ENCODE data around the gene LAMB3. TPM values are rescaled to one million over a fixed set of nuclear protein-coding genes. Genes with fewer than 3 reads are reported as not detected.
A peak's percentile ranks its signal among the peaks of the same experiment; 100 is the strongest.

The LAMB3 gene
- total and polyA plus RNA-seq, 2 donors (not counting 1 experiment from before 2014, with no cell fraction given), result 0.33 to 0.37 TPM

DNA sequence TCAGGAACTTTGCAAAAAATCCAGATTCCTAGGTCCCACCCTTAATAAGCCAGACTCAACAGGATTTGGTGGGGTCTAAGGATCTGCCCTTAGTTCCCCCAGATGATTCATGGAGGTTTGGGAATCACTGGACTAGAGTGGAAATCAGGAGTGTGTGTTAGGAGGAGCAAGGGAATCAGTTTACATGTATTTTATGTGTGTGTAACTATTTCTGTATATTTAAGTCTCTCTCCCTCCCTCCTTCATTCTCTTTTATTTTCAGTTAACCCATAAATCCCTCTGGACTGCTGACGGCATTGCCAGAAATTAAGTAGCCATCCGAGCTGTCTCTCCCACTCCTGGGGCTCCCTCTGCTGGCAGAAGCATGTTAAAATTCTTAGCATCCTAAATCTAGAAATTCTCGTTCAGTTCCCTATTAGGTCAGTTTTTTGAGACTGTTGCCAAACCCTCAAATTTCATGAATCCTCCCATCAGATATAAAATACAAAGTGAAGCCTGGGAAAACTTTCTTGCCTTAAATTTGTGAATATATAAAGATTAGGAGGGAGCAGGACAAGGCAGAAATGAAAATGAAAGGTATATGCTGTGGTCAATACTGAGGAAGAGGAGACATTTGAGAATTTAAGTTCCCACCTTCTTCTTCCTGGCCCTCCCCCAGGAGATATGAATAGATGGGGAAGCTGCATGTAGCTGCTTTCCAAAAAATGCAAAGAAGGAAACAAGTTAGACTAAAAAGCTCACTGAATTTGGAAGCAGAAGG is 40.7 kb upstream of the LAMB3 start:
- no peaks in the 10 kb centered on the region for H3K36me3 ChIP-seq (replicated peaks in 1 of 2; ENCODE audit: control extremely low read depth in 1 of 2, control insufficient read depth in 1 of 2, extremely low read depth in 1 of 2, insufficient read depth in 2 of 2, low read length in 1 of 2)
- no peak for TF ChIP-seq EZH2 (IDR thresholded peaks at IDR 0.05; ENCODE audit: borderline replicate concordance, insufficient read depth, low read depth, low read length, poor library complexity, severe bottlenecking)
- TF ChIP-seq, protein P1, sequence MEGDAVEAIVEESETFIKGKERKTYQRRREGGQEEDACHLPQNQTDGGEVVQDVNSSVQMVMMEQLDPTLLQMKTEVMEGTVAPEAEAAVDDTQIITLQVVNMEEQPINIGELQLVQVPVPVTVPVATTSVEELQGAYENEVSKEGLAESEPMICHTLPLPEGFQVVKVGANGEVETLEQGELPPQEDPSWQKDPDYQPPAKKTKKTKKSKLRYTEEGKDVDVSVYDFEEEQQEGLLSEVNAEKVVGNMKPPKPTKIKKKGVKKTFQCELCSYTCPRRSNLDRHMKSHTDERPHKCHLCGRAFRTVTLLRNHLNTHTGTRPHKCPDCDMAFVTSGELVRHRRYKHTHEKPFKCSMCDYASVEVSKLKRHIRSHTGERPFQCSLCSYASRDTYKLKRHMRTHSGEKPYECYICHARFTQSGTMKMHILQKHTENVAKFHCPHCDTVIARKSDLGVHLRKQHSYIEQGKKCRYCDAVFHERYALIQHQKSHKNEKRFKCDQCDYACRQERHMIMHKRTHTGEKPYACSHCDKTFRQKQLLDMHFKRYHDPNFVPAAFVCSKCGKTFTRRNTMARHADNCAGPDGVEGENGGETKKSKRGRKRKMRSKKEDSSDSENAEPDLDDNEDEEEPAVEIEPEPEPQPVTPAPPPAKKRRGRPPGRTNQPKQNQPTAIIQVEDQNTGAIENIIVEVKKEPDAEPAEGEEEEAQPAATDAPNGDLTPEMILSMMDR (IDR thresholded peaks at IDR 0.05), result peak; percentile 90
- no peak overlapping the region for H3K4me3 ChIP-seq (ENCODE audit: control extremely low read depth in 1 of 5, extremely low read depth in 1 of 5, insufficient read depth in 1 of 5, low read depth in 2 of 5, low read length in 4 of 5)
- ChIA-PET CTCF (interaction anchor here (0.5 to 5.5 kb wide), 20 partner anchors 9 to 486 kb away, joined by 3 to 59 read pairs (median 4); no protein-coding TSS in a partner anchor), POLR2A (no interaction called here)
- Mint-ChIP-seq H3K9me3 (ENCODE audit: insufficient read depth) (no peaks in the 10 kb centered on the region), H3K27ac (no peak overlapping the region), H3K4me1 (peaks cover 3% of the 10 kb centered on the region), H3K4me3 (no peak overlapping the region), H3K27me3 (peaks cover 19% of the 10 kb centered on the region)
- H3K79me2 ChIP-seq (ENCODE audit: control insufficient read depth, insufficient read depth, low read length), result no peaks in the 10 kb centered on the region
- H3K9me3 ChIP-seq (ENCODE audit: control extremely low read depth in 1 of 3, control insufficient read depth in 2 of 3, insufficient read depth in 1 of 3, low read length in 2 of 3), result no peaks in the 10 kb centered on the region
- WGBS (ENCODE audit: insufficient coverage), result 5% methylated on average over 2 of the region's 3 CpGs
- ATAC-seq (ENCODE audit: low read depth) (peak; percentile 41), DNase-seq (peak; percentile 70)
- H2AFZ ChIP-seq (ENCODE audit: insufficient read depth, low read depth, low read length, poor library complexity, severe bottlenecking), result peak overlapping the region; percentile 32
- H3K4me2 ChIP-seq (replicated peaks; ENCODE audit: low read depth, low read length, poor library complexity, severe bottlenecking), result peak overlapping the region; percentile 37
- H3K27me3 ChIP-seq (replicated peaks in 1 of 4; ENCODE audit: control extremely low read depth in 1 of 4, control insufficient read depth in 3 of 4, insufficient read depth in 4 of 4, low read length in 3 of 4), result peaks cover 0 to 3% (median 1%) of the 10 kb centered on the region in 4 experiments
- H3K27ac ChIP-seq (ENCODE audit: low read length in 2 of 2), result no peak overlapping the region
- peaks cover 4 to 7% of the 10 kb centered on the region in 2 donors for H3K4me1 ChIP-seq (ENCODE audit: control insufficient read depth in 2 of 2, insufficient read depth in 2 of 2, low read length in 2 of 2)
- peak overlapping the region; percentile 29 for H3K9ac ChIP-seq (ENCODE audit: low read length)
- H4K20me1 ChIP-seq (ENCODE audit: control insufficient read depth, insufficient read depth, low read length, poor library complexity, severe bottlenecking), result no peaks in the 10 kb centered on the region
- intact Hi-C loops (cut with micrococcal nuclease), result loop anchor here (1.0 to 2.0 kb wide), 5 partner anchors 41 to 117 kb away; partner anchors contain the start of gene LAMB3

DNA sequence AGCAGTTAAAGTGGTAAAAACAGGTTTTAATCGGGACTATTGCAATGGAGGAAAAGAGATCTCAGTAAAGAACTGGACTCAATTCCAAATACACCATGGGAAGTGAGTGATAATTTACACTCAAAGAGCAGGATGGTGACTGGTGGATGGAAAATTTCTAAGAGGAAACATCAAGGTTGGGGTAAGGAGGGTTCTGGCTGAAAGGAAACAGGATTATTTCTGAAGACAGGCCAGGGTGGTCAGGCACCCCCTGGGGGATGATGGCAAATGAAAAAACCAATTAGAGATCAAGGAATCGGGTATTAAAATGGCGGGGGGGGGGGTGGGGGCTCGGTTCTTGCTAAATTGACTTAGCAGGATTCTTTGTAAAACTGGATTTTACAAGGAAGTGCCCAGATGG is 40.1 kb upstream of the LAMB3 start:
- Histone ChIP-seq H3K4me1 (ENCODE audit: control insufficient read depth in 2 of 2, insufficient read depth in 2 of 2, low read length in 2 of 2) (peaks cover 4 to 7% of the 10 kb centered on the region in 2 donors), H3K36me3 (replicated peaks in 1 of 2; ENCODE audit: control extremely low read depth in 1 of 2, control insufficient read depth in 1 of 2, extremely low read depth in 1 of 2, insufficient read depth in 2 of 2, low read length in 1 of 2) (no peaks in the 10 kb centered on the region), H3K9me3 (ENCODE audit: control extremely low read depth in 1 of 3, control insufficient read depth in 2 of 3, insufficient read depth in 1 of 3, low read length in 2 of 3) (no peaks in the 10 kb centered on the region), H2AFZ (ENCODE audit: insufficient read depth, low read depth, low read length, poor library complexity, severe bottlenecking) (peak overlapping the region; percentile 18), H3K4me2 (replicated peaks; ENCODE audit: low read depth, low read length, poor library complexity, severe bottlenecking) (no peak overlapping the region), H3K79me2 (ENCODE audit: control insufficient read depth, insufficient read depth, low read length) (no peaks in the 10 kb centered on the region), H3K9ac (ENCODE audit: low read length) (no peak overlapping the region), H3K27ac (ENCODE audit: low read length in 2 of 2) (no peak overlapping the region), H3K27me3 (replicated peaks in 1 of 4; ENCODE audit: control extremely low read depth in 1 of 4, control insufficient read depth in 3 of 4, insufficient read depth in 4 of 4, low read length in 3 of 4) (peaks cover 0 to 3% (median 1%) of the 10 kb centered on the region in 4 experiments), H3K4me3 (ENCODE audit: control extremely low read depth in 1 of 5, extremely low read depth in 1 of 5, insufficient read depth in 1 of 5, low read depth in 2 of 5, low read length in 4 of 5) (no peak overlapping the region), H4K20me1 (ENCODE audit: control insufficient read depth, insufficient read depth, low read length, poor library complexity, severe bottlenecking) (no peaks in the 10 kb centered on the region)
- ChIA-PET CTCF (interaction anchor here (0.8 to 5.5 kb wide), 13 partner anchors 8 to 162 kb away, joined by 3 to 59 read pairs (median 5); no protein-coding TSS in a partner anchor), POLR2A (no interaction called here)
- DNase-seq (no peak), ATAC-seq (ENCODE audit: low read depth) (no peak)
- peaks cover 23% of the 10 kb centered on the region for H3K27me3 Mint-ChIP-seq
- H3K4me3 Mint-ChIP-seq, result no peak overlapping the region
- intact Hi-C loops (cut with micrococcal nuclease), result loop anchor here (2.0 kb wide), 1 partner anchor 89 kb away; no protein-coding TSS in a partner anchor
- TF ChIP-seq, protein P1 (IDR thresholded peaks at IDR 0.05), result no peak
- TF ChIP-seq EZH2 (IDR thresholded peaks at IDR 0.05; ENCODE audit: borderline replicate concordance, insufficient read depth, low read depth, low read length, poor library complexity, severe bottlenecking), result no peak
- no peaks in the 10 kb centered on the region for H3K9me3 Mint-ChIP-seq (ENCODE audit: insufficient read depth)
- 38% methylated on average over 3 of the region's 4 CpGs for WGBS (ENCODE audit: insufficient coverage)
- H3K4me1 Mint-ChIP-seq, result peaks cover 3% of the 10 kb centered on the region
- H3K27ac Mint-ChIP-seq, result no peak overlapping the region
